ENCODE measurements around the gene NRGN. TPM values are rescaled to one million over a fixed set of nuclear protein-coding genes. Genes with fewer than 3 reads are reported as not detected.

NRGN gene
- total RNA-seq, 1 donor from 2014 or later: 2.7 TPM

DNA sequence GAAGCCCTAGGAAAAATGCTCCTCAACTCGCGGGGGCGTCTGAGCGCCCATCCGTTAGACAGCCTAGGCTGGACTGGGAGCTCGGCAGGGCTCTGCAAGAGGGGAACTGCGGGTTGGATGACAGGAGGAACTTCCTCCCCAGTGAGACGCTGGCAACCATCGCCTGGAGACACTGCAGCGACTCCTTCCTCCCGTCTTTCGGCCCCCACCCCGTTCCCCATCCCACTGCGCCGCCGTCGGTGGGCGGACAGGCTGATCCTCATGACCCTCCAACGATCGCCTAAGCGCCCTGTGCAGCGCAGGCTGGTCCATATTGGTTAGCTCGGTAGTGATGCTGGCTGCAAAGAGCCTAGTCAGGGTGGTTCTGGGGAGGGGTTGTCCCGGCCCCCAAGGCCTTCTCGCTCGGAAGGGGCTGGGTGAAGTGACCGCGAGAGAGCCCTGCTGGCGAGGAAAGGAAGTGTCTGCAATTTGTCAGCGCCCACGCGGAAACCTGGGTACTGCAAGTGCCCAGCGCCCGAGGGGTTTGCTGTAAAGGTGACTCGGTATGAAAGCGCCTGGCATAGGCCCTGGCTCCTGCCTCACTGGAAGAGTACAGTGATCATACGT, 638 bp downstream of the NRGN start:
- DNase-seq: peak; percentile 47

DNA sequence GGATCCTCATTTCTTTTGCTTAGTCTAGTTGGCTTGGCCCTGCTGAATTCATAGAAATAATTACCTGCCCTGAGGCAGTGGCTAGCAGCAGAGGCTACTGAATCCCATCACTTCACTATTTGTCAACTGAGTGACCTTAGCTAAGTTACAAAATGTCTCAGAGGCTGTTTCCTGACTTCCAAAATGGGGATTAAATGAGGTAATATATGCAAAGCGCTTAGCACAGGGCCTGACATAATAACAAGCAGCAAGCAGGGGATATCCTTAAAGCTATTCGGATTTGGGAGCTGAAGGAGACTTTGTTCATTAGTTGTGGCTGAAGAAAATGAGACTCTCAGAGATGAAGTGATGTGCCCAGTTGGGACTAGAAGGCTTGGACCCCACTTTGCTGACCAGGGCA, 2.8 kb downstream of the NRGN start:
- DNase-seq: no peak

GRCh38 chr11:124743050-124743449, 3.3 kb downstream of the NRGN start:
- DNase-seq: no peak

DNA sequence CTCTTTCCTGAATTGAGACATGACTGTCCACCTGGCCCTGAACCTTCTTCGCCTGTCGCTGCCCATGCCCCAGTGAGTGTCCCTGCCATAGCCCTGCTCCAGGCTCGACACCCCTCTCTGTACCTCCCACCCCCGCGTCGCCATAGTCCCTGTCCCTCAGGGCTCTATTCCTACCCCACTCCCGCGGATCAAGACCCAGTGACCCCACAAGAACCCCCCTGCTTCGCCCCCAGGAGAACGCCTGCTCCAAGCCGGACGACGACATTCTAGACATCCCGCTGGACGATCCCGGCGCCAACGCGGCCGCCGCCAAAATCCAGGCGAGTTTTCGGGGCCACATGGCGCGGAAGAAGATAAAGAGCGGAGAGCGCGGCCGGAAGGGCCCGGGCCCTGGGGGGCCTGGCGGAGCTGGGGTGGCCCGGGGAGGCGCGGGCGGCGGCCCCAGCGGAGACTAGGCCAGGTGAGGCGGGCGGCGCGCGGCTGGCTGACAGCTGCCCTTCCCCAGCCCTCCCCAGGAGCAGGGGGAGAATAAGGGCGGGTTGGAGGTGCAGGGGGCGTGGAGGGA, 5.6 kb downstream of the NRGN start:
- DNase-seq: no peak

DNA sequence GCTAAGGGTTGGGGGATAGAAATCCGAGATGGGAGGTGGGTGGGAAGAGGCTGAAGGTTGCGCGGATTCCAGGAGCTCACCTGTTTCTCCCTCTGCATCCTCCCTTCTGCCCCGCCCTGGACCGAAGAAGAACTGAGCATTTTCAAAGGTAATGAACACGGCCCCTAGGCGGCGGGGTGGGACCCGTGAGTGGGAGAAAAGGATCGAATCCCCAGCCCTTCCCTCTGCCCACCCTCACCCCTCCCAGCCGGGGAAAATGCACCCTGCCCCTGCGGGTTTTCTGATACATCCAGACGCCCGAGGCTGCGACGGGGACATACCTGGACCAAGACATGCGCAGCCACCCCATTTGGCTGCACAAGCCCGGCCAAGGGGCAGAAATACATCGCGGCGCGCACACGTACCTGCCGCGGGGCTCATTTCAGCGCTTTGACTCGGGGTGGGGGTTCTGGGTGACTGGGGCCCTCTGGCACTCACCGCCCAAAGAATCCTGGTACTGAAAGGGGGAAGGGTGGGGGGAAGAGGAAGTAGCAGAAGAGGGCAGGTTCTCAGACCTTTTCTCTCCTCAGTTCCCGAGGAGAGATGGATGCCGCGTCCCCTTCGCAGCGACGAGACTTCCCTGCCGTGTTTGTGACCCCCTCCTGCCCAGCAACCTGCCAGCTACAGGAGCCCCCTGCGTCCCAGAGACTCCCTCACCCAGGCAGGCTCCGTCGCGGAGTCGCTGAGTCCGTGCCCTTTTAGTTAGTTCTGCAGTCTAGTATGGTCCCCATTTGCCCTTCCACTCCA, 6.3 kb downstream of the NRGN start:
- DNase-seq: no peak

DNA sequence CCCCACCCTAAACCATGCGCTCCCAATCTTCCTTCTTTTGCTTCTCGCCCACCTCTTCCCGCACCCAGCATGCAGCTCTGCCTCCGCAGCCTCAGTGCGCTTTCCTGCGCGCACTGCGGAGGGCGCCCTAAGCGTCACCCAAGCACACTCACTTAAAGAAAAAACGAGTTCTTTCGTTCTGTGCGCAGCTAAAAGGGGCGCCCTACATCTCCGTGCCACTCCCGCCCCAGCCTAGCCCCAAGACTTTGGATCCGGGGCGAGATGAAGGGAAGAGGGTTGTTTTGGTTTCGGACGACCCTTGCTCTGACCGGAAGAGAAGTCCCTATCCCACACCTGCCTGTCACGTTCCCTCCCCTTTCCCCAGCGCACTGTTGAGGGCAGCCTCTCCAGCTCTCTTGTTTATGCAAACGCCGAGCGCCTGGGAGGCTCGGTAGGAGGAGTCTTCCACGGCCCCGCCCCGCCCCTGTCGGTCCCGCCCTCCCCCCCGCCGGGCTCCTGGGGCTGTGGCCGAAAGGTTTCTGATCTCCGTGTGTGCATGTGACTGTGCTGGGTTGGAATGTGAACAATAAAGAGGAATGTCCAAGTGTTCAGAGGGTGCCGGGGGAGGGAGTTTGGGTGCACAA, 7.0 kb downstream of the NRGN start:
- peak; percentile 49 for DNase-seq

DNA sequence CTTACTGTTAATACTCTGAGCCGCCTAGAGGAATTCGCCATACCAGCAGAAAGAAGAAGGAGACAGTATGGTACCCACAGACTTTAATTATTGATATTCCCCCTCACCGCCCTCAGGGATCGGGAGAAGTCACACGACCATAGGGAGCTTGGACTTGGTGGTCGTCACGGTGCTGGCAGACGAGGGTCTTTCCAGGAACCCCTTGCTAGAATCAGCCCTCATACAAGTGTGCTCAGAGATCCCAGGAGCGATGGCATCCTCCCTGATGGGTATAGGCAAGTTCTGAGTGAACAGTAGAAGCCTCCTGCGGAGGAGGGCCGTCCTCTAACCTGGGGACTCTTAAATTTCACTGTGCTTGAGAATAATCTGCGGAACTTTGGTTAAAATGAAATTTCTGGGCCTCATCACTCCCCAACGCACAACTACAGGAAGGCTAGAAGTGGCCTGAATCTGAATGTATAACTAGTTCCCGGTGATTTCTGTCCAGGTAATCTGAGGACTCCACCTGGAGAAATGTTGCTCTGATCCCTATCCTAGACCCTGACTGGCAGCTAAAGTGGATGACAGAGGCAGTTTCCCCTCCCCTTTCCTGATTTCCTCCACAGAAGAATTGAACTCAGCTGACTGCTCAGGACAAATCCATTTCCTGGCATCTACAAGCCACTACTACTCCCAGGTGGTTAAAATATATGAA, 7.8 kb downstream of the NRGN start:
- no peak for DNase-seq

- no peak for DNase-seq
Observed at GRCh38 chr11:124748100-124748418, 8.3 kb downstream of the NRGN start.

GRCh38 chr11:124748481-124749343, 9.0 kb downstream of the NRGN start:
- no peak for DNase-seq

GRCh38 chr11:124749912-124750311, 10.2 kb downstream of the NRGN start:
- no peak for DNase-seq

GRCh38 chr11:124751391-124751740, 11.6 kb downstream of the NRGN start:
- no peak for DNase-seq

DNA sequence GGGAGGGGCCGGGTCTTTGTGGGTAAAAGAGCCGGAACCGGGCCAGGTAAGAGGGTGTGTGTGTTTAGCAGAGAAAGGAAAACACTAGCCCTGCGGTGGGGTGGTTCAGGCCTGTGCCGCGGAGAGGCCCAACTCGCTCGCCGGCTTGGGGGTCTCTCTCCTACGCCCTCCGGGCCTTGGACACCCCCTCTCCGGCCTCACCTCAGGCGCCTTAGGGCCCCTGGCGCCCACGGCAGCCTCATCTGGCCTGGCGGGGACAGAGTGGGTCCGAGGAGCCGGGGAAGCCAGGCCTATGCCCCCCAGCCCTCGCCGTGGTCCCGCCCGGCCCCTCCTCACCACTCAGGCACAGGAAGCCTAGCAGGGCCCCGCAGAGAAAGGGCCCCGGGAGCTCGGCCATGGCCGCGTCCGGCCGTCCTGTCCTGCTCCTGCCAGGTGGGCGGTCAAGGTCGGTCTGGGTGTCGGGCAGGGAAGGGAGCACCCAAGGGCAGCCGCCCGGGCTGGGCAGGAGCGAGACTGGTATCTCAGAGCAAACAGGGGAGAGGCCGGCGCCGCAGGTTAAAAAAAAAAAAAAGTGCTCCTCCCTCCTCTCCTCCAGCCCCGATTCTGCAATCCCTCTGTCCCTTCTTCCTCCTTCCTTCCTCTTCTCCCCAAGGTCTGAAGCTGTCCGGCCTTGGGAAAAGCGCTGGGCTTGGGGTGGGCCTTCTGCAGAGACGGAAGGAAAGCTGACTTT, 12.2 kb downstream of the NRGN start, which contains the start of gene VSIG2:
TSS of gene VSIG2 (minus strand) at position 515 of the 730 bp plus-strand sequence. CDS start at position 397, 118 bp downstream.
- DNase-seq: no peak

GRCh38 chr11:124752471-124753102, 12.8 kb downstream of the NRGN start:
- DNase-seq: no peak

DNA sequence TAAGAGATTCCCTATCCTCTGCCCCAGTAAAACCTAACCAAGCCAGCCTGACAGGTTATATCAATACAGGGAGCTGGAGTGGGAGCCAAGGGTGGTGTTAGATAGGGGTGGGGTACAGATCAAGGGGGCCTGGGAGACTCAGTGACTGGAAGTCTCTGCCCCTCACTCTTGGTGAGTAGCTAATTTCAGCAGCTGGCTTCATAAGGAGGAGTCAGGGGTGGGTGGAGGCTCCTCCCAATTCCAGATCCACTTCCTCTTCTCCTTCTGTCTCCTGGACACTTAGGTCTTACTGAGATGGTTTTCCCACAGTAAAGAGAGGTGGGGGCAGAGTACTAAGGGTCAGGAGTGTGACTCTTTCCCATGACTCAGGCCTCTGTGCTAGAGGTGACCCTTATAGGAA, 13.5 kb downstream of the NRGN start:
- DNase-seq: no peak

DNA sequence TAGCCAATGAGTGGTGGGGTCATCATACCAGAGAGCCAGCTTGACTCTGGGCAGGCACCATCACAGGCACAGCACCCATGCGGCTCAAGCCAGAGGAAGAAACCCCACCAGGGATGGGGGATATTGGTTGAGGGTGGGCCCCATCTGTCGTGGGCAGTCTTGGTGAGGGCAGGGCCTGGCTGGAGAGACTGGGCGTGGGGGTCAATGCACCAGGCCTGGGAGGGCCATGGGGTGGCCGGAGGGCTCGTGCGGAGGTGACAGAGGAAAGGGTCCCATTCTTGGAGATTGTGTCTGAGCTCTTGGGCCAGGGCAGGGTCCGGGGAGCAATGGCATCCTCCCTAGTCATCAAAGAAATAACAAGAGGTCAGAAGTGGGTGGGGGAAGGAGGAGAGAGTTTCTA, 13.9 kb downstream of the NRGN start:
- DNase-seq: no peak

DNA sequence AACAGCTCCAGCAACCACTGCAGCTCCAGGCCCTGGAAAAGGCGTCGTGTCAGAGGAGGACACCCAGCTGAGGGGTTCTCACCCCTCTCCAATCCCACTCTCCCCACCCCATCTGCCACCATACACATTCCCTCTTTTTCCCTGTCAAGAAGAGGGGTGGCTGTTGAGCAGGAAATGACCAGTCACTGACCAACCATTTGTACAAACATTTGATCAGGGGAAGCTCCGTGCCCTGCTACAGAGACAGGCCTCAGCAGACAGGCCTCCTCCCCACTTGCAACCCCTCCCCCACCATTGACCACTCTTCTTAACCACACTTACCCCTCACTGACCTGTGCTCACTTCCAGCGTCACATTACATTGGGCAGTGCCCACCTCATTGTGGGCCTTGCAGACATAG, 14.6 kb downstream of the NRGN start:
- DNase-seq: no peak

DNA sequence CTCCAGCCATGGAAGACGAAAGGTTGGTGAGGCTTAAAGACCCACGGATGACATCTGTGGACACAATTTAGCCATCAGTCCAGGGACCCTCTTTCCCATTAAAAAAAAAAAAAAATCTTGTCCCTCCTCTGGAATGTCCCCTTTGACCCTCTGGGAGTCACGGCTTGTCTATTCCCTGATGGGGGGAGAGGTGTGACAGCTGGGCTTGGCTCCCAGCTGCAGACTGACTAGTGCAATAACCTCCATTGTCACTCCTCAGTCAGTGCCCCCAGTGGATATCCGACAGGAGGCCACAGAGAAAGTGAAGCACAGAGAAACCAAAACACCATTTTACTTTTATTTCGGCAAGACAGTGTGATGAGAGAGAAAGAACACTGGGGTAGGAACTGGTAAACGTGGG, 15.0 kb downstream of the NRGN start:
- DNase-seq: no peak

DNA sequence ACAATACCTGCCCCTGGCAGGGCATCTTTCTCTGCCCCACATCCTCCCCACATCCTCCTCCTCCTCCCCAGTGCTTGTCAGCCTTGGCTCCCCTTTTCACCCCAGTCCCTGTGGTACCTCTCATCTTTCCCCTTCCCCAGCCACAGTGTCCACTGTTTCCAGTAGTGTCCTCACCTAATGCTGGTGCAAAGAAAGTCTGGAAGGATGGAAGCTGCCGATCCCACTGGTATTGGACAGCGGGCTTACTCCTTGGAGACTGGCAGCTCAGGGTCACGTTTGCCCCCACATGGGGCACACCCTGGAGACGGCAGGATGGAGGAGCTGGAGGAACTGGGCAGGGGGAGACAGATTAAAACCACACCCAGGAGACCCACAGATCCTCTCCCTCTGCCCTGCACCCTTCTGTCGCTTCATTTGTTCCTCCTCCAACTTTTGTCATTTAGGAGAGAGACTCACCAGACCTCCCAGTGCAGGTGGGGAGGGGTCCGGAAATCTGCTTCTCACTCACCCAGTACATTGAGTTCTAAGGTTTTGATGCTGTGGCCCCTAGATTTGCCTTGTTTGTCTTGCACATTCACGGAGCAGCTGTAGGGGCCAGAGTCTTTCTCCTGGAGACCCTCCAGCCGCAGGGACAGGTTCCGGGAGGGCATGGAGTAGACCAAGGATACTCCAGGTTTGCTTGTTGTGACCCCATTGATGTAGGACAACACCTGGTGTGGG, 16.5 kb downstream of the NRGN start:
- no peak for DNase-seq

GRCh38 chr11:124756753-124757227, 17.0 kb downstream of the NRGN start:
- DNase-seq: no peak

GRCh38 chr11:124757320-124757719, 17.6 kb downstream of the NRGN start:
- DNase-seq: no peak

Measured in occipital lobe (tissue), 2 donors.